Chondrocyte (in vitro differentiated cells): ENCODE measurements around the gene ZNF215. TPM values are rescaled to one million over a fixed set of nuclear protein-coding genes. Genes with fewer than 3 reads are reported as not detected.
"Not testable (repeated sequence)": the region's sequence is repeated elsewhere in the genome, so short reads cannot be mapped to it uniquely, and the experiment has no call there.

ENCODE experiments used
- DNase-seq: peaks from one replicate; pipeline ENCODE4 v3.0.0; 2021; ENCODE audit warnings: mixed read lengths, low spot score
- H3K27ac Mint-ChIP-seq: one replicate; pipeline ENCODE4 v1.8.0; 2021; ENCODE audit warnings: mild to moderate bottlenecking, moderate library complexity, mixed read lengths; ENCODE audit not compliant: unreplicated experiment
- H3K27me3 Mint-ChIP-seq: 2 replicates; pipeline ENCODE4 v1.8.0; 2021; ENCODE audit warnings: low read depth, mixed read lengths
- H3K36me3 Mint-ChIP-seq: 2 replicates; pipeline ENCODE4 v1.8.0; 2021; ENCODE audit warnings: low read depth, mixed read lengths
- H3K4me1 Mint-ChIP-seq: 2 replicates; pipeline ENCODE4 v1.8.0; 2021; ENCODE audit warnings: low read depth, mild to moderate bottlenecking, mixed read lengths
- H3K4me3 Mint-ChIP-seq: one replicate; pipeline ENCODE4 v1.8.0; 2021; ENCODE audit warnings: mild to moderate bottlenecking, moderate library complexity, mixed read lengths; ENCODE audit not compliant: unreplicated experiment
- H3K9me3 Mint-ChIP-seq: 2 replicates; pipeline ENCODE4 v1.8.0; 2021; ENCODE audit warnings: low read depth, mixed read lengths
- CTCF ChIP-seq: fragments of 200-600 bp; sonication (generic); IDR thresholded peaks from 2 replicates; pipeline ENCODE4 v1.5.0; 2021; ENCODE audit warnings: antibody characterized with exemption, mild to moderate bottlenecking, moderate library complexity
- total RNA-seq: library from RNA; stranded (reverse); gene quantifications from 3 replicates; pipeline ENCODE4 v1.2.1, GENCODE V29; 2021

Gene ZNF215
- total RNA-seq, 1 donor from 2014 or later = 2.4 TPM

DNA sequence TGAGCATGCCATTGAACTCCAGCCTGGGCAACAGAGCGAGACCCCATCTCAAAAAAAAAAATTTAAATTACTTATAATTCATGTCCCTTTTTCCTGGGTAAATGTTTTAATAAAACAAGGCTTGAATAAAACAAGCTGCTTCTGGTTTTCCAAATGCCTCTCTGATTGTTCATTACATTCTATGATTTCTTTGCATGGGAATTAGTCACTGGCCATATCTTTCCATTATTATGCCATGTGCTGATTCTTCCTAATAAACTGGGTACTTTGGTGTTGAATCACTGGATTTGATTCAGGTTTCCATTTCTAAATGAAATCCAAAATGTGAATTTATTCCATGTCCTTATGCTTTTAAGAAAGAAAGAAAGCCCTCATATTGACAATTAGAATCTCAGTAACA lies 42.6 kb downstream of the ZNF215 start:
- Mint-ChIP-seq H3K4me1 (peaks cover 4% of the 10 kb centered on the region), H3K4me3 (no peak overlapping the region), H3K27ac (no peak overlapping the region), H3K9me3 (peaks cover 13% of the 10 kb centered on the region), H3K36me3 (no peaks in the 10 kb centered on the region), H3K27me3 (no peaks in the 10 kb centered on the region)
- DNase-seq = no peak
- TF ChIP-seq CTCF = no peak

GRCh38 chr11:6969854-6970253 lies 43.6 kb downstream of the ZNF215 start:
- H3K4me1 Mint-ChIP-seq, H3K36me3 Mint-ChIP-seq, H3K27me3 Mint-ChIP-seq, DNase-seq, H3K4me3 Mint-ChIP-seq, H3K27ac Mint-ChIP-seq: not testable (repeated sequence)
- H3K9me3 Mint-ChIP-seq = peaks cover 13% of the 10 kb centered on the region

DNA sequence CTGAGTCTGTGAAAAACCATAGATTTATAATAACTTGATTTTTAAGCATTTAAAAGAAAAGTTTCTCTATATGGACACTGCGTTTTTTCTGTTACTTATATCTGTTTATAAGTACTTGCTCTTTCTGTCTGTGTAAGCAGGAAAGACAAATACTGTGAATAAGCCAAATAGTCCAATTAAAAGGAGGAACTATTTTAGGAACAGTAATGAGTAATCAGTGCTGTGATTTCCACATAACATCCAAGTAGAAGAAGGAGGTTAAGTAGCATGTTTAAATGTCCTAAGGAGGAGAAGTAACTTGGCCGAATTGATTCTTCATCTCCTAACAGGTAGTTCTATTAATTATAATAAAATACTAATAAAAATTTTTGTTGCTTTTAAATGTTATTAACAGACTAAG lies 53.1 kb downstream of the ZNF215 start:
- H3K9me3 Mint-ChIP-seq = no peaks in the 10 kb centered on the region
- H3K27ac Mint-ChIP-seq = no peak overlapping the region
- H3K36me3 Mint-ChIP-seq = no peaks in the 10 kb centered on the region
- no peaks in the 10 kb centered on the region for H3K4me1 Mint-ChIP-seq
- no peak for TF ChIP-seq CTCF
- H3K27me3 Mint-ChIP-seq = no peaks in the 10 kb centered on the region
- DNase-seq = no peak
- H3K4me3 Mint-ChIP-seq = no peak overlapping the region

DNA sequence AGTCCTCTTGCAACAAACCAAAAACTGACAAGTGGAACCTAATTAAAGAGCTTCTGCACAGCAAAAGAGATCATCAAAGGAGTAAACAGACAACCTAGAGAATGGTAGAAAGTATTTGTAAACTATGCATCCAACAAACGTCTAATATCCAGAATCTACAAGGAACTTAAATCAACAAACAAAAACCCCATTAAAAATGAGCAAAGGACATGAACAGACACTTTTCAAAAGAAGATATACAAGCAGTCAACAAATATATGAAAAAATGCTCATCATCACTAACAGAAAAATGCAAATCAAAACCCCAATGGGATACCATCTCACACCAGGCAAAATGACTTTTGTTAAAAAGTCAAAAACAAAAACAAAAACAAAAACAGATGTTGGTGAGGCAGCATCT lies 60.3 kb downstream of the ZNF215 start:
- Mint-ChIP-seq H3K4me3 (no peak overlapping the region), H3K9me3 (peaks cover 16% of the 10 kb centered on the region), H3K27me3 (no peaks in the 10 kb centered on the region), H3K27ac (no peak overlapping the region), H3K4me1 (peaks cover 4% of the 10 kb centered on the region), H3K36me3 (peaks cover 4% of the 10 kb centered on the region)
- no peak for DNase-seq
- TF ChIP-seq CTCF = no peak

GRCh38 chr11:6988506-6988905 lies 62.3 kb downstream of the ZNF215 start:
- no peak overlapping the region for H3K27ac Mint-ChIP-seq
- peaks cover 4% of the 10 kb centered on the region for H3K36me3 Mint-ChIP-seq
- no peak for TF ChIP-seq CTCF
- DNase-seq = no peak
- H3K4me3 Mint-ChIP-seq = no peak overlapping the region
- peaks cover 16% of the 10 kb centered on the region for H3K9me3 Mint-ChIP-seq
- H3K27me3 Mint-ChIP-seq = no peaks in the 10 kb centered on the region
- H3K4me1 Mint-ChIP-seq = peaks cover 24% of the 10 kb centered on the region

GRCh38 chr11:6991227-6991626 lies 65.0 kb downstream of the ZNF215 start:
- no peaks in the 10 kb centered on the region for H3K27me3 Mint-ChIP-seq
- TF ChIP-seq CTCF = no peak
- H3K4me3 Mint-ChIP-seq = no peak overlapping the region
- H3K9me3 Mint-ChIP-seq = peaks cover 5% of the 10 kb centered on the region
- H3K4me1 Mint-ChIP-seq = peaks cover 25% of the 10 kb centered on the region
- H3K36me3 Mint-ChIP-seq = peaks cover 4% of the 10 kb centered on the region
- peak; percentile 85 for DNase-seq
- peak overlapping the region; percentile 58 for H3K27ac Mint-ChIP-seq
